Heart left ventricle (tissue), 13 donors: Measurements from ENCODE around the gene ADM2.

ENCODE experiments used
- CTCF ChIP-seq, 12 donors: fragments of 200-600 bp; sonication (generic) in 4 of 12; IDR thresholded peaks; one replicate each; pipeline versions ENCODE4 v1.5.0 to v1.8.0; 2018 to 2022; ENCODE audit warnings: antibody characterized with exemption in 12 of 12, mild to moderate bottlenecking in 5 of 12
- POLR2A ChIP-seq, 2 donors: fragments of 450-650 bp; IDR thresholded peaks; one replicate each; pipeline ENCODE4 v1.6.1; 2017; ENCODE audit warnings: antibody characterized with exemption in 2 of 2, mild to moderate bottlenecking in 2 of 2, moderate library complexity in 2 of 2
- donor health status: ischemic (EF 13 %, LVEDD 7.1; RV severe dilation, severe dysfunction).
- donor health status: DM: no; HTN: yes; CAD: no.
- donor health status: DM: no; HTN: no; CAD: no.
- donor health status: ischemic (EF 25% LVEDD 6.9; RV normal size, moderate dysfunction).
- donor health status: ischemic (EF 25% LVEDD 5.7; RV mildly dilated, moderate dysfunction).
- donor health status: ischemic (EF 35%, LVEDD 5.7; RV mildly dilated, moderate dysfunction).
- donor health status: nonischemic (EF 11% LVEDD 7.7; RV severe dilation, severe dysfunction).
- donor health status: DM: yes; HTN: yes; CAD: no.
- donor health status: PGD.
- donor health status: ischemic (EF 29% LVEDD 5.4; RV normal size, mild dysfunction).
- donor health status: nonischemic (EF 23%, LVEDD 6.1; RV moderate dilation, normal function).

- TF ChIP-seq CTCF (IDR thresholded peaks at IDR 0.05): no peak
- TF ChIP-seq POLR2A (IDR thresholded peaks at IDR 0.05): no peak
These were observed 20.8 kb downstream of the ADM2 start for GRCh38 chr22:50502096-50502495.
